ENCODE measurements around the gene ADRA2C.

ADRA2C gene

DNA sequence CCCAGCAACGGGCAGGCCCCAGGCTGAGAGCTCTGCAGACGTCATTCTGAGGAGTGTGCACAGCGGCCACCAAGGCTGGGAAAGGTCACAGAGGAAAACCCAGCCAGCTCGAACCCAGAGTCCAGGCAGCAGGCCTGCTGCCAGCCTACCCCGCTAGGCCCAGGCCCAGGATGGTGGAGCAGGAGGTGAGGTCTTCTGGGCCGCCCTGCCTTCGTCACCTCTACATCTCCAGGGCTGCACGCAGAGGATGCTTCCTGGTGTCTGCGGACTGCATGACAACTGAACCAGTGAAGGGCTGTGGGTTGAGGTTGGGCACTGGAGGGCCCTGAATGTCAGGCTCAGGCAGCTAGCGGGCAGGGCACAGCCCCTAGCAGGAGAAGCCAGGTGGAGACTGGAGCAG, 5.8 kb upstream of the ADRA2C start:
- DNase-seq (ENCODE audit: low read depth in 2 of 2), result no peak

DNA sequence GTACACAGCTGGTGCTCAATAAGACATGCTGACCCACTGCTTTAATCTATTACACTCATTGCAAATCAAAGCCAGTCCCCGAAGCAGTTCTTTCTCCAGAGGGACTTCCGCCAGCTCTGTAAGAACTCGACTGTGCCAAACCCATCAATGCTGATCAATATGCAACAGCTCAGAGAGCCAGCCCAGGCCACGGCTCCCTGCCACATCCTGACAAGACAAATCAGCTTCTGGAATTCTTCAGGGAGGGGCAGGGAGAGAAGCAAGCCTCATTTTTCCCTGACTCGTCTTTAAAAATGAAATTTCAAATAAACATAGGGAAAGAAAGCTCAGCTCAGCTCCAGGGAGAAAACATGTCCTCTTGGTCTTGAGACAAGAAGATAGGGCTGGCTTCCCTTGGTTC, 5.3 kb upstream of the ADRA2C start:
- no peak for DNase-seq (ENCODE audit: low read depth in 2 of 2)

DNA sequence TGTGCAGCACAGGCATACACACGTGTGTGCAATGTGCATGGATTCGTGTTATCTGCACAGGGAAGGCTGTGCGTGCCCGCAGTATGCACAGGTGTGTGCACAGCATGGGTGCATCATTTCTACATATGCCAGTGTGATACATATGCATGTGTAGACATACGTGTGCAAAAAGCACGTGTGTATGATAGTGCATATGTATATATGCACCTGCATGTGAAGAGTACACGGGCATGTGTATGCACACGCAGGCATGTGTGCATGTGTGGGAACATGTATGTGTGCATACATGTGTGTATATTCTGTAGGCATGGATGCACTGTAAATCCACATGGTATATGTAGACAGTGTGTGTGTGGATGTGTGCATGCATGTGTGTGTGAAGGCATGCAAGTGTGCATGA, 3.9 kb upstream of the ADRA2C start:
- no peak for DNase-seq (ENCODE audit: low read depth in 2 of 2)

DNA sequence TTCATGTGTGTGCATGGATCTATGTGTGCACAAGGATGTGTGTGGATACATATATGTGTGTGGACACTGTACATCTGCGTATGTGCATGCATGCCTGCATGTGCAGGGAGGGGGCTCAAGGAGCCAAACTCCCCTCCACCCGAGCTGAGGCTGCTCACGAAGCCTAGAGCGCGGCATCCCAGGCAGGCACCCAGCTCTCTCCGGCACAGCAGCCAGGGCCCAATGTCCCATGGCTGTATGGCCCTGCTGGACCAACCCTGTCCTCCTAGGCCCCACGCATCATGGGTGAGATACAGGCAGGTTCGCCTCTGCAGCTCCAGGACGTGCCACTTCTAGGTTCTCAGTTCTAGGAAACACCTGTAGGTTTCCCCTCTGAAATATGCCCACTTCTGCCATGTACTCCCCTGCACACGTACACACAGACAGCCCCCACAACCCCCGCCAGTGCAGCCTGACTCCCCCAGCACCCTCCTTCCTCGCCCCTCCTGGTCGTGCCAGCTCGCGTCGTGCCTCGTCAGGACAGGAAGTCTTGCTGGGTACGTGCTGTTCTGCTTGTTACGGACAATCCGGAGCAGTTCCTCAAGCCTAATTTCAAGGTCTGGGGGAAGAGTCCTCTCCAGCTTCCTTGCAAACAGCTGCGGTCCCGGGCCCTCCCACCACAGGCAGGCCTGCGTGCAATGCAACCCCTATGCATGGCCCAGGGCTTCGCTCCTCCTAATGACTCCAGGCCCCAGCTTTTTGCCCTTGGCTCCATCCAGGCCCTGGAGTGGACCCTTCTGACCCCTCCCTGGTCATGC, 3.2 kb upstream of the ADRA2C start:
- DNase-seq (ENCODE audit: low read depth in 2 of 2), result no peak

DNA sequence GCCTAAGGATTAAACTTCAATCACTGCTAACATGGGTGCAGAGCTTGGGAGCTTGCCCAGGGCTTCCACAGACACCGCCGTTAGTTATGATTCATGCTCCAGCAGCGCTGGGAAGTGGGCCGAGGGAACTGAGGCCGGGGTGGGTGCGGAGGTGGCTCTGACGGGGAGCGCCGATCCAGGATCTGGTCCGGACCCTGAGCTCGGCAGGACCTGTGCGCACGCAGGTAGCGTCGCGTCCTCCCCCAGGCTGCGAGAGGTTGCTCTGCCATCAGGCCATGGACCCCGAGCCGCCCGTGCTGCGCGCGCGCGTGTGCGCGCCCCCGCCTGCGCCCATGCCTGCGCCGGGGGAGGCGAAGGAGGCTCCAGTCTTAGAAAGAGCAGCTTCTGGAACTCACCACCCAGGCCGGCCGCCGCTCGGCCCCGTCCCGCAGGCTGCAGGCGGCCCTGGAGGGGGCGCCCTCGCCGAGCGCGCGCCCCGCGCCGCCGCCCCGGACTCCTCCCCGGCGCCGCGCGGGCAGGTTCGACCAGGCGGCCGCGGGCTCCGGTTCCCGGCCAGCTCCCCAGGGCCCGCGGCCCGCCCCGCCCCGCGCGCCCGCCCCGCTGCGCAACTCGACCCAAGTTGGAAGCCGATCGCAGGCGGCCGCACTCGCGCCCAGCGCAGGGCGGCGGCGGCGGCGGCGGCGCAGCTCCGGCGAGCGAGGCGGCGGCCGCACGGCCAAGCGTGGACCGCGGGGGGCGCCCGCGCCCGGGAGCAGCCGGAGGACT, 732 bp upstream of the ADRA2C start:
- DNase-seq (ENCODE audit: low read depth in 2 of 2), result no peak

DNA sequence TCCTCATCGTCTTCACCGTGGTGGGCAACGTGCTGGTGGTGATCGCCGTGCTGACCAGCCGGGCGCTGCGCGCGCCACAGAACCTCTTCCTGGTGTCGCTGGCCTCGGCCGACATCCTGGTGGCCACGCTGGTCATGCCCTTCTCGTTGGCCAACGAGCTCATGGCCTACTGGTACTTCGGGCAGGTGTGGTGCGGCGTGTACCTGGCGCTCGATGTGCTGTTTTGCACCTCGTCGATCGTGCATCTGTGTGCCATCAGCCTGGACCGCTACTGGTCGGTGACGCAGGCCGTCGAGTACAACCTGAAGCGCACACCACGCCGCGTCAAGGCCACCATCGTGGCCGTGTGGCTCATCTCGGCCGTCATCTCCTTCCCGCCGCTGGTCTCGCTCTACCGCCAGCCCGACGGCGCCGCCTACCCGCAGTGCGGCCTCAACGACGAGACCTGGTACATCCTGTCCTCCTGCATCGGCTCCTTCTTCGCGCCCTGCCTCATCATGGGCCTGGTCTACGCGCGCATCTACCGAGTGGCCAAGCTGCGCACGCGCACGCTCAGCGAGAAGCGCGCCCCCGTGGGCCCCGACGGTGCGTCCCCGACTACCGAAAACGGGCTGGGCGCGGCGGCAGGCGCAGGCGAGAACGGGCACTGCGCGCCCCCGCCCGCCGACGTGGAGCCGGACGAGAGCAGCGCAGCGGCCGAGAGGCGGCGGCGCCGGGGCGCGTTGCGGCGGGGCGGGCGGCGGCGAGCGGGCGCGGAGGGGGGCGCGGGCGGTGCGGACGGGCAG, 792 bp downstream of the ADRA2C start:
- DNase-seq (ENCODE audit: low read depth in 2 of 2), result no peak

DNA sequence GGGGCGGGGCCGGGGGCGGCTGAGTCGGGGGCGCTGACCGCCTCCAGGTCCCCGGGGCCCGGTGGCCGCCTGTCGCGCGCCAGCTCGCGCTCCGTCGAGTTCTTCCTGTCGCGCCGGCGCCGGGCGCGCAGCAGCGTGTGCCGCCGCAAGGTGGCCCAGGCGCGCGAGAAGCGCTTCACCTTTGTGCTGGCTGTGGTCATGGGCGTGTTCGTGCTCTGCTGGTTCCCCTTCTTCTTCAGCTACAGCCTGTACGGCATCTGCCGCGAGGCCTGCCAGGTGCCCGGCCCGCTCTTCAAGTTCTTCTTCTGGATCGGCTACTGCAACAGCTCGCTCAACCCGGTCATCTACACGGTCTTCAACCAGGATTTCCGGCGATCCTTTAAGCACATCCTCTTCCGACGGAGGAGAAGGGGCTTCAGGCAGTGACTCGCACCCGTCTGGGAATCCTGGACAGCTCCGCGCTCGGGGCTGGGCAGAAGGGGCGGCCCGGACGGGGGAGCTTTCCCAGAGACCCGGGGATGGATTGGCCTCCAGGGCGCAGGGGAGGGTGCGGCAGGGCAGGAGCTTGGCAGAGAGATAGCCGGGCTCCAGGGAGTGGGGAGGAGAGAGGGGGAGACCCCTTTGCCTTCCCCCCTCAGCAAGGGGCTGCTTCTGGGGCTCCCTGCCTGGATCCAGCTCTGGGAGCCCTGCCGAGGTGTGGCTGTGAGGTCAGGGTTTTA, 1.5 kb downstream of the ADRA2C start:
- no peak for DNase-seq (ENCODE audit: low read depth in 2 of 2)

DNA sequence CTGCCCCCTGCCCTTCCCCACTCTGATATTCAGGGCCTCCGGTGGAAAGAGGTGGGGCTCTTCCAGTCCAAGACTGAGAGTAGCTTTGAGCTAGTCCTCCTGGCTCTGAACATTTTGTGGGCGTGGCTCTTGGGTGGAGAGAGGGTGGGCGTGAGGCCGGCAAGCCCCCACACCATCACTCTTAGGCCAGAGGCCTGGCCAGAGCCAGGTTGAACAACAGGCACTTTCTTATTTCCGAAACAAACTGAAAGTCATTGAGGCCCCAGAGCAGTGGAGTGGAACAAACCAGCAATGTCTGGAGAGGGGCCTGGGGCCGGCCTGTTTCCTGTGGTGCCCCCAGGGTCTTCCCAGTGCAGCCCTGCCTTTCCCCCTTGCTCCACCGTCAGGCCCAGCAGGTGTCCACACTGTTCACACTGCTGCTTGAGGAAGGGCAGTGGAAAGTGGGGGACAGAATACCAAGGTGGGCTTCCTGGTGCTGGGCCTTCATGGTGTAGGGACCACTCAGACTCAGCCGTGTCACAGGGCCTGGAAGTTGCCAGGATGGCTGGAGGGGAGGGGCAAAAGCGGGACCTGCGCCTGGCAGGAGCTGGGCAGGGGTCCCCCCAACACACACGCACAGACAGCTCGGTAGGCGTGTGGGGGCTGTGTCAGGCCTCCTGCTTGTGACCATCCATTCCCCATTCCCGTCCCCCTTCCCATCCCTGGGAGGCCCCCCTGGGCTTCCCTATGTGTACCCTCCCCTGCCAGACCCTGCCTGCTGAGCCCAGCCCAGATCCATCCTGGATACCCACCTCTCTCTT, 2.9 kb downstream of the ADRA2C start:
- no peak for DNase-seq (ENCODE audit: low read depth in 2 of 2)

DNA sequence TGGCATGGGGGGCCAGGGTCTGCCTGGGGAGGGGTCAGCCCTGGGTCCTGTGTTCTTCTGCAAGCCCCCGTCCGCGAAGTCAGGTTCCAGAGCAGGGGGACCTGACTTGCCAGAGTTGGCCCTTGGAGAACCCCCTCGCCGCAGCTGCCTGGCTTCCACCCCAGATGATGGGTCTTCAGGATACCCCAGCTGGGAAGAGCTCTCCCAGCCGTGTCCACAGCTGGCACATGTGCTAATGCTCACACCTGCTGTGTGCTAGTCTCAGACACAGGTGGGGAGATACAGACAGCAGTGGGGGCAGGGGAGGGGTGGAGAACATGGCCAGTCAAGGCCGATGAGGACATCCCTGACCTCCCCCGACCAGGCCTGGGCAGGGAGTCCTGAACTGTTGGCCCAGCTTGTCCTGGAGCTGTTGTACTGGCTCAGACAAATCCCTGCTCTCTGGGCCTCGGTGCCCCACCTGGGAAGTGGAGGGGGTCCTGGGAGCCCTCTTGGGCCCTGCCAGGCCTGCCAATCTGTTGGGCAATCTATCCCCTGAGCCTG, 3.5 kb downstream of the ADRA2C start:
- no peak for DNase-seq (ENCODE audit: low read depth in 2 of 2)

DNA sequence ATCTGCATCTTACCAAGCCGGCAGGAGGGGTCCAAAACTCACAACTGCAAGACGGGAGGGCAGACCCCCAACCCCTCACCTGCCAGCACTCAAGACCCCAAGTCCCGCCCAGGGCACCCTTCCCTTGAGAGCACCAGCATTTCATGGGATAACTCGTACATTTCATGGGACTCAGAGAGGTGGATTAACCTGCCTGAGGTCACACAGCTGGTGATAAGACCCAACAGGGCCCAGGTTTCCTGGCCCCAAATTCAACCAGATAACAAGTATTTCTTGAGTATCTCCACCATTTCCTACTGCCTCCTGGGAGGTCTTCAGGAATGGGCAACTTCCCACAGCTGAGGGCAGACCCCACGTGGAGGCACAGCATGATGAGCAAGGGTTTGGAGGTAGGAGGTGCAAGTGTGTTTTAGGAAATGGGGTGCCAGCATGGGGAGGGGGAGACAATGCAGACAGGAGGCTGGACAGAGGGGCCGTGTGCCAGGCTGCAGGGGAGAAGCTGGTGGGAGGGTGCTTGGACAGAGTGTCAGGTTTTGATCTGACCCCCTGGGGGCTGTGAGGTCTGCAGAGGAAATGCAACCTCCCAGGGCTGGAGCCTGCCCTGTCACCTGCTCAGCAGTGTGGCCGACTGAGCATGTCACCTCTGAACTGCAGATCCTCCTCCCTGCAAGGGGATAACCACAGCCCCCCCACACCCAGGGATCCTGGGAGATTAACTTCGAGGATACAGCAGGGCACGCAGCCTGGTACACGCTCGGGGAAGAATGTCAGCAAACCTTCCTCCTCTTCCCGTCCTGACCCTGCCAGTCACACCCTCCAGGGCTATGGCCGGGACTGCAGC, 4.4 kb downstream of the ADRA2C start:
- DNase-seq (ENCODE audit: low read depth in 2 of 2), result no peak

DNA sequence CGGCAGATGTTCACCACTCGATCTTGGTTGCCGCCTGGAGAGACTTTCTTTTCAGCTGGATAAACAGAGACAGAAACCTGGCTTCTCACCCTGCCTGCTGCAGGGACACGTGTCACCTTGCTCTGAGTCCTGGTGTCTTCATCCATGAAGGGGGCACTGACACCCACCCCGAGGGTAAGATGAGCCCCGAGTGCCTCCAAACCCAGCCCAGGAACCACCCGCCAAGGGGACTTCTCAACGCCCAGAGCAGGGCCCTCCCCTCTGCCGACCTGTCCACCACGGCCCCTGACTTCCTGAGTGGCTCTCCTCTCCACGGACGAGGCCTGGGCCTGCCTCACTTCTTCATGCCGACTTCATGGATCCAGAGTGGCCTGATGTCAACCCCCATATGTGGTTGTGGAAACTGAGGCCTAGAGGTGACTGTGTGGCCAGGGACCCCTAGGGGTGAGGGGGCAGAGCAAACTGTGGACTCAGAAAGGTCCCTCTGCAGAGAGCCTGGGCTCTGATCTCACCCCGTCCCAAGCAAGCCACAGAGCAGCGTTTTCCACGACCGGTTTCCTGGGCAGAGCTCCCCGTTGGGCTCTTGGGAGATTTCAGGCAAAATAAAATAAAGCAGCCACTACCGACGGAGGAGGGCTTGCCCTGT, 5.1 kb downstream of the ADRA2C start:
- no peak for DNase-seq (ENCODE audit: low read depth in 2 of 2)

DNA sequence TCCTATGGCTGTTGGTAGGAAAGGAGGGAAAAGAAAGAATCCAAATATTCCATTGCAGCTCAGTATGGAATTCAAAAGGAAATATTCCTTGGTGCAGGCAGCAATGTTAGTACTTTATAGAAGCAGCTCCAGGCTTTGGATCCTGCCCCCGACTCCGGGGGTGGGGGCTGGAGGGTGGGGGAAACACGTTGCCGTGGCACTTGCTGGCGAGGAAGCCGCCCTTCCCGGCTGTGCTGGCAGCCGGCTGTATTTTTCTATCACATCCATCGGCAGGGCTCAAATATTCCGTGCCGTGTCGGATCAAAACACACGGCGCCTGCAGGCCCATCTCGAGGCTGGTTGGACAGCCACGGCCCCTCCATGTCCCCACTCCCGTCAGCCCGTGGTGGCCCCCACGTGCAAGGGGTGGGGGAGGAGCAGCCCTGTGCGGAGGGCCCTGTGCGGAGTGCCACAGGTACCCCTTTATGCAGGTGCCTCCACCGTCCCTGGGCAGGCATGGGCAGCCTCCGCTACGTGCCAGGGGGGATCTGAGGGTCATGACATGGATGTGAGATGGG, 5.8 kb downstream of the ADRA2C start:
- DNase-seq (ENCODE audit: low read depth in 2 of 2), result no peak

DNA sequence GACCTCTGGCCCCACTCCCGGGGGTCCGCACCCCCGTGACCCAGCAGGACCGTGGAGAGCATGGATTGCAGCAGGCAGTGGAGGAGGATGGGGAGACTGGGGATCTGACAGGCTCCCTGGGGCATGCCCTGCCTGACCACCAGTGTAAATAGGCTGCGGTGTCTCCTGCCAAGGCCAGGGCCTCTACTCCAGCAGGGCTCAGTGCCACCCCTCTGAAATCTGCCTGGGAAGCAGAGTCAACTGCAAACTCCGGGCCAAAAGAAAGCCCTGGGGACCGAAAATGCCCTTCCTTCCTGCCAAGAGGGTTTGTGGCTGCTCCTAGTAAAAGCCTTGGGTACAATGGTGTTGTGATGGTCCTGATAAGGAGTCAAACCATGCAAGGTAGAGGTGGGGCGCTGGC, 6.4 kb downstream of the ADRA2C start:
- no peak for DNase-seq (ENCODE audit: low read depth in 2 of 2)

DNA sequence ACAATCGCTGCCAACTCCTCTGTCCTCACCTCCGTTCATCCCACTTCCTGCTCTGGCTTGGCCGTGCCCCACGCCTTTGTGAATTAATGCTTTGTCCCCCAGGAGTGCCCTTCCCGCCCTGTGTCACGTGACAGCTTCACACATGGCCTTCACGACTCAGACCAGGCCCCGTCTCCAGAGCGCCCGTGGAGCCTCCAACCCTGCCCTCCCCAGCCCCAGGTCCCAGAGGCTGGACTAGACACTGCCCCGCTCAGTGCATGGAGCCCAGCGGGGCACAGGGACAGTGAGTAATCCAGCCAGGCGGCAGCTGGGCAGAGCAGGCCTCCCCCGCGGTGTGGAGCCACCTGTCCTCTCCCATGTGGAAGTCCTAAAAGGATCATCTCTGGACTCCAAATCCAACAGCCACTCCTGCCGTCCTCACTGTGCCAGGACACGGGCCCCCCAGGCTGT, 7.4 kb downstream of the ADRA2C start:
- DNase-seq (ENCODE audit: low read depth in 2 of 2), result no peak

DNA sequence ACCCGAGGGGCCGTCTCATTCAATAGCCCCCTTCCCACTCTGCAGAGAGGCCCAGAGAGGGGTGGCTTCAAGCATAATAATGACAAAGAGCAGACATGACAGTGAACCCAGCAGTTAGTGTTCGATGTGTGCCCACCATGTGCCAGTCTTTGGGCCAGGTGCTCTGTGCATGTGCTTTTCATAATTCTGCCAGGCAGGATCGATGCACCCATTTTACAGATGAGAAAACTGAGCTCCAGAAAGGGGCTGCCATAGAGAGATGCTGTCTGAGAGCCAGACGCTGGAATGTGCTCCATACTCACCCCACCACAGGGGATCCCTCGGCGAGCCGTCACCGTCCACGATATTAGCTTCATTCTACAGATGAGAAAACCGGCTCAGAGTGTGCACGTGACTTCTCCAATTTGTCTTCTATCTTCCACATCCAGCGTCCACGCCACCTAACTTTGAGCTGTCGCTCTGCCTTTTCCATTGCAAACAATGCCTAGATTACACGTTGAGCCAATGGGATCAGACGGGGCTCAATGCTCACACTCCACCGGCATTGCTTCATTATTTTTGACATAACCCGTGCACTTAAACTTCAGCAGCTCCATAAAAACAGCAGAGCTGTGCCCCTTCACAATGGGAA, 8.2 kb downstream of the ADRA2C start:
- DNase-seq (ENCODE audit: low read depth in 2 of 2), result no peak

DNA sequence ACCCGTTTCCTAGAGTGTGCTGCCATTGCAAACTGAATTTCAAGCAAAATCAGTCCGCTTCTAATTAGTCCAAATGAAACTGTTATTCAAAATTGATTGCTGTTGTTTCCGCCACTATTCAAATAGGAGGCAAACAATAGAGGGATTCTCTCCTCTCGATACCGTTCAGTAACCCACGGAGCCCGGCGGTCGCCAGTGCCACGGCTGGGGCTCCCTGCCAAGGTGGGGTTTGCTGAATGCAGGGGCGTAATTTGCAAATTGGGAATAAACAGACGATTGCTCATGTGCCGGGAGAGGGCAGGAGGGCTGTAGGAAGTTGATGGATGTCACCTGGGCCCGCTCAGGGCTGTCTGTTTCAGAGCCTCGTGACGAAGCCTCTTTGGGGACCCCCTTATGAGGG, 8.8 kb downstream of the ADRA2C start:
- DNase-seq (ENCODE audit: low read depth in 2 of 2), result no peak

DNA sequence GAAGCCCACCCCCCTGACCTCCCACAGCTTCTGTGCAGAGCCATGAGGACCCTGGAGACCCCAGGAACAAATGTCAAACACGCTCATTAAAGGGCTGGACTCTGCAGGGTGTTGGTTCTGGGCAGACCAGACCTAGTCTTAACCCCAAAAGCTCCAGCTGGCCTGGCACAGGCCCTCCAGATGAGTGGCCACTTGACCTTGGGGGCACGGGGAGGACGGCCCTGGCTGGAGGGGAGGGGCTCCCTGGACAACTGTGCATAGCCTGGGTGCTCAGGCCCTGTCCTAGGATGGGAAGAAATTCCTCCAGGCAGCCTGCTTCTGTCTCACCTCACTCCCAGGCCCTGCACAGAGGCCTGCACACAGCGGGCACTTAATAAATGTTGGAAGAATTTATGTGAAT, 9.4 kb downstream of the ADRA2C start:
- no peak for DNase-seq (ENCODE audit: low read depth in 2 of 2)

Data from stimulated activated CD4-positive, alpha-beta T cell treated with anti-CD3 and anti-CD28 coated beads, Interleukin-4, amount 100 ng/mL, for 48 hours (primary cell).